ENCODE results near the gene SPATC1L. TPM values are rescaled to one million over a fixed set of nuclear protein-coding genes. Genes with fewer than 3 reads are reported as not detected.

The SPATC1L gene
- total and polyA plus RNA-seq, 2 donors (not counting 1 experiment from before 2014, with no cell fraction given), result 11.4 to 15.4 TPM

DNA sequence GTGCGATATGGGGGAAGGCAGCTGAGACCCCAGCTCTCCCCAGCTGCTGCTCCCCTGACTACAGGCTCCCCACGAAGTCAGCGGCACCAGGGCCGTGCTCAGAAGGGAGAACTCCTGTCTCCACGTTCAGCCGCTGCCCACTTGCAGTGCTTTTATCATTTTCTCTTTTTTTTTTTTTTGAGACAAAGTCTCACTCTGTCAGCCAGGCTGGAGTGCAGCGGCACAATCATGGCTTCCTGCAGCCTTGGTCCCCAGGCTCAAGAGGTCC, 27.9 kb downstream of the SPATC1L start:
- CTCF ChIA-PET, result no interaction called here
- Histone ChIP-seq H3K4me1 (ENCODE audit: control insufficient read depth in 2 of 2, insufficient read depth in 2 of 2, low read length in 2 of 2) (peaks cover 0 to 5% of the 10 kb centered on the region in 2 donors), H3K79me2 (ENCODE audit: control insufficient read depth, insufficient read depth, low read length) (no peaks in the 10 kb centered on the region), H3K9ac (ENCODE audit: low read length) (no peak overlapping the region), H3K4me2 (replicated peaks; ENCODE audit: low read depth, low read length, poor library complexity, severe bottlenecking) (no peak overlapping the region), H2AFZ (ENCODE audit: insufficient read depth, low read depth, low read length, poor library complexity, severe bottlenecking) (no peak overlapping the region), H3K27me3 (replicated peaks in 1 of 4; ENCODE audit: control extremely low read depth in 1 of 4, control insufficient read depth in 3 of 4, insufficient read depth in 4 of 4, low read length in 3 of 4) (no peaks in the 10 kb centered on the region), H3K36me3 (replicated peaks in 1 of 2; ENCODE audit: control extremely low read depth in 1 of 2, control insufficient read depth in 1 of 2, extremely low read depth in 1 of 2, insufficient read depth in 2 of 2, low read length in 1 of 2) (no peaks in the 10 kb centered on the region), H3K4me3 (ENCODE audit: control extremely low read depth in 1 of 5, extremely low read depth in 1 of 5, insufficient read depth in 1 of 5, low read depth in 2 of 5, low read length in 4 of 5) (no peak overlapping the region), H4K20me1 (ENCODE audit: control insufficient read depth, insufficient read depth, low read length, poor library complexity, severe bottlenecking) (no peaks in the 10 kb centered on the region), H3K27ac (ENCODE audit: low read length in 2 of 2) (no peak overlapping the region), H3K9me3 (ENCODE audit: control extremely low read depth in 1 of 3, control insufficient read depth in 2 of 3, insufficient read depth in 1 of 3, low read length in 2 of 3) (peaks cover 0 to 6% (median 0%) of the 10 kb centered on the region in 3 donors)
- Mint-ChIP-seq H3K27ac (no peak overlapping the region), H3K4me3 (no peak overlapping the region), H3K27me3 (no peaks in the 10 kb centered on the region), H3K9me3 (ENCODE audit: insufficient read depth) (no peaks in the 10 kb centered on the region), H3K4me1 (no peaks in the 10 kb centered on the region)
- TF ChIP-seq, protein P1, sequence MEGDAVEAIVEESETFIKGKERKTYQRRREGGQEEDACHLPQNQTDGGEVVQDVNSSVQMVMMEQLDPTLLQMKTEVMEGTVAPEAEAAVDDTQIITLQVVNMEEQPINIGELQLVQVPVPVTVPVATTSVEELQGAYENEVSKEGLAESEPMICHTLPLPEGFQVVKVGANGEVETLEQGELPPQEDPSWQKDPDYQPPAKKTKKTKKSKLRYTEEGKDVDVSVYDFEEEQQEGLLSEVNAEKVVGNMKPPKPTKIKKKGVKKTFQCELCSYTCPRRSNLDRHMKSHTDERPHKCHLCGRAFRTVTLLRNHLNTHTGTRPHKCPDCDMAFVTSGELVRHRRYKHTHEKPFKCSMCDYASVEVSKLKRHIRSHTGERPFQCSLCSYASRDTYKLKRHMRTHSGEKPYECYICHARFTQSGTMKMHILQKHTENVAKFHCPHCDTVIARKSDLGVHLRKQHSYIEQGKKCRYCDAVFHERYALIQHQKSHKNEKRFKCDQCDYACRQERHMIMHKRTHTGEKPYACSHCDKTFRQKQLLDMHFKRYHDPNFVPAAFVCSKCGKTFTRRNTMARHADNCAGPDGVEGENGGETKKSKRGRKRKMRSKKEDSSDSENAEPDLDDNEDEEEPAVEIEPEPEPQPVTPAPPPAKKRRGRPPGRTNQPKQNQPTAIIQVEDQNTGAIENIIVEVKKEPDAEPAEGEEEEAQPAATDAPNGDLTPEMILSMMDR (IDR thresholded peaks at IDR 0.05), result no peak
- no peak for TF ChIP-seq EZH2 (IDR thresholded peaks at IDR 0.05; ENCODE audit: borderline replicate concordance, insufficient read depth, low read depth, low read length, poor library complexity, severe bottlenecking)
- POLR2A ChIA-PET, result no interaction called here
- DNase-seq (no peak), ATAC-seq (ENCODE audit: low read depth) (no peak)
- intact Hi-C loops (cut with micrococcal nuclease), result no loop called here
- WGBS (ENCODE audit: insufficient coverage), result 95% methylated on average over 6 of the region's 7 CpGs

DNA sequence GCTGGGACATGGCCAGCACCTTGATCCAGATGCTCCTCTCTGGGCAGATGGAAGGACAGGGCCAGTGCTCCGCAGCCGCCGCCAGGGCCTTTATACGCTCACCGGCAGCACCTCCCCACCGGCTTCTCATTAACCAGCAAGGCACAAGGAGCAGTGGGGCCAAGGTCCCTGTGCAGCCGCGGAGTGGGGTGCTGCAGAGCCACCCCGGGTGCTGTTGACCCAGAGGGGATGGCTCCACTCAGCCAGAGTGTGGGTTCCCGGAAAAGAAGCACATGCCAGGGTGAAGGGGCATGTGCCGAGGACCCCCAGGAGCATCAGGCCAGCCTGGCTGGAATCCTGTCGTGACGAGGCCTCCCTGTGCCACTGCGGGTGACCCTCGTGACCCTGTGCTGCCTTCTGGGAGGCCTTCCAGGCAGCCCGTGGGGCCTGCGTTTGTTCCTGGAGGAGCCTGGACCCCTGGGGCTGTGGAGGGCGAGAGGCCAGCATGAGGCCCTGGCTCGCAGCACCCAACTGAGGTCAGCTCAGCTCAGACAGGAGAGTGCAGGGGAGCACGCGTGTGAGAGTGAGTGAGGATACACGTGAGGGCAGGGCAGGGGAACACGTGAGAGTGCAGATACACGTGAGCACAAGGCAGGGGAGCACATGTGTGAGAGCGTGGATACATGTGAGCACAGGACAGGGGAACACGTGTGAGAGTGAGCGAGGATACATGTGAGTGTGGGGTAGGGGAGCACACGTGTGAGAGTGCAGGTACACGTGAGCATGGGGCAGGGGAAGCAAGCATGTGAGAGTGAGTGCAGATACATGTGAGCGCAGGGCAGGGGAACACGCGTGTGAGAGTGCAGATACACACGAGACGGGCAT, 28.5 kb downstream of the SPATC1L start, which contains the start of gene FTCD:
TSS of gene FTCD (minus strand) at position 66 of the 864 bp plus-strand sequence. CDS start at position 10, 56 bp downstream.
- Histone ChIP-seq H2AFZ (ENCODE audit: insufficient read depth, low read depth, low read length, poor library complexity, severe bottlenecking) (no peak within 1 kb of the TSS), H4K20me1 (ENCODE audit: control insufficient read depth, insufficient read depth, low read length, poor library complexity, severe bottlenecking) (no peaks in the 10 kb centered on the region), H3K27me3 (replicated peaks in 1 of 4; ENCODE audit: control extremely low read depth in 1 of 4, control insufficient read depth in 3 of 4, insufficient read depth in 4 of 4, low read length in 3 of 4) (no peaks in the 10 kb centered on the region), H3K4me2 (replicated peaks; ENCODE audit: low read depth, low read length, poor library complexity, severe bottlenecking) (no peak within 1 kb of the TSS), H3K36me3 (replicated peaks in 1 of 2; ENCODE audit: control extremely low read depth in 1 of 2, control insufficient read depth in 1 of 2, extremely low read depth in 1 of 2, insufficient read depth in 2 of 2, low read length in 1 of 2) (no peaks in the 10 kb centered on the region), H3K4me3 (ENCODE audit: control extremely low read depth in 1 of 5, extremely low read depth in 1 of 5, insufficient read depth in 1 of 5, low read depth in 2 of 5, low read length in 4 of 5) (no peak within 1 kb of the TSS), H3K9ac (ENCODE audit: low read length) (no peak within 1 kb of the TSS), H3K9me3 (ENCODE audit: control extremely low read depth in 1 of 3, control insufficient read depth in 2 of 3, insufficient read depth in 1 of 3, low read length in 2 of 3) (no peaks in the 10 kb centered on the region), H3K79me2 (ENCODE audit: control insufficient read depth, insufficient read depth, low read length) (no peaks in the 10 kb centered on the region), H3K27ac (ENCODE audit: low read length in 2 of 2) (no peak within 1 kb of the TSS), H3K4me1 (ENCODE audit: control insufficient read depth in 2 of 2, insufficient read depth in 2 of 2, low read length in 2 of 2) (peaks cover 0 to 5% of the 10 kb centered on the region in 2 donors)
- TF ChIP-seq EZH2 (IDR thresholded peaks at IDR 0.05; ENCODE audit: borderline replicate concordance, insufficient read depth, low read depth, low read length, poor library complexity, severe bottlenecking), result no peak
- TF ChIP-seq, protein P1 (IDR thresholded peaks at IDR 0.05), result no peak
- Mint-ChIP-seq H3K9me3 (ENCODE audit: insufficient read depth) (no peaks in the 10 kb centered on the region), H3K27ac (no peak within 1 kb of the TSS), H3K4me3 (no peak within 1 kb of the TSS), H3K4me1 (no peaks in the 10 kb centered on the region), H3K27me3 (no peaks in the 10 kb centered on the region)
- ChIA-PET POLR2A (no interaction called here), CTCF (no interaction called here)
- intact Hi-C loops (cut with micrococcal nuclease), result no loop called here
- DNase-seq, result no peak
- no peak for ATAC-seq (ENCODE audit: low read depth)
- WGBS (ENCODE audit: insufficient coverage), result 93% methylated on average over 34 of the region's 34 CpGs

Data from B cell (primary cell).